Measurements from ENCODE around the gene HDAC10.

DNA sequence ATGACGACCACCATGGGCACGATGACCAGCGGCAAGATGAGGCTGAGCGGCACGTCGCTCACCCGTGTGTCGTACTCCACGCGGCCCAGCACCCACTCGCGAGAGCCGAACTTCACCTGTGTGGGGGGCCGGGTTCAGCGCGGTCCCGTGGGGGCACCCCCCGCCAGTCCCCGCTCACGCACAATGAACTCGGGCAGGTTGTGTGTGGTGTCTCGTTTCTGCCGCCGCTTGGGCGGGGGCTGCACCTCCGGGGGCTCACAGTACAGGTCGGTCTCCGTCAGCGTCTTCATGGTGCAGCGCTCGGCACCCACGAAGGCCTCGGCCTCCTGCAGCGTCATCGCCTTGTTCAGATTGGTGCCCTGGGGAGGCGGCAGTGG, 30.3 kb upstream of the HDAC10 start:
- TF ChIP-seq POLR2AphosphoS5 (IDR thresholded peaks at IDR 0.05) (no peak), CTCF (IDR thresholded peaks at IDR 0.05) (no peak), POLR2A (IDR thresholded peaks at IDR 0.05) (no peak)
